Neutrophil (primary cell): ENCODE results near the gene OLFM2.

Source experiments
- H3K27ac ChIP-seq: fragments of 200-600 bp; sonication (generic); 2 replicates; pipeline ENCODE4 v1.5.1; 2016; ENCODE audit warnings: mild to moderate bottlenecking, moderate library complexity
- H3K27me3 ChIP-seq: fragments of 200-600 bp; sonication (generic); 2 replicates; pipeline ENCODE4 v1.6.0; 2016; ENCODE audit warnings: mild to moderate bottlenecking
- H3K36me3 ChIP-seq: fragments of 200-600 bp; sonication (generic); 2 replicates; pipeline ENCODE4 v1.5.1; 2017
- H3K4me1 ChIP-seq, 2 experiments: fragments of 200-600 bp in 1 of 2; sonication (generic) in 1 of 2; 1 replicate in 1 of 2; 2 replicates in 1 of 2; pipeline versions ENCODE4 v1.5.1 to v1.6.1; 2013 to 2016; ENCODE audit warnings: low read depth in 1 of 2, low read length in 1 of 2, mild to moderate bottlenecking in 1 of 2, moderate library complexity in 1 of 2; ENCODE audit not compliant: control insufficient read depth in 1 of 2, insufficient read depth in 1 of 2
- H3K4me3 ChIP-seq, 2 experiments: fragments of 200-600 bp in 1 of 2; sonication (generic) in 1 of 2; 1 replicate in 1 of 2; 2 replicates in 1 of 2; pipeline ENCODE4 v1.5.1; 2013 to 2016; ENCODE audit warnings: low read depth in 1 of 2, low read length in 1 of 2, mild to moderate bottlenecking in 1 of 2, moderate library complexity in 1 of 2
- H3K9me3 ChIP-seq: fragments of 200-600 bp; sonication (generic); 2 replicates; pipeline ENCODE4 v1.5.1; 2016
- CTCF ChIP-seq: fragments of 200-600 bp; sonication (generic); IDR thresholded peaks from 2 replicates; pipeline ENCODE4 v1.5.1; 2016; ENCODE audit warnings: antibody characterized with exemption

The OLFM2 gene

GRCh38 chr19:9839415-9839814 lies 96.9 kb downstream of the OLFM2 start:
- Histone ChIP-seq H3K27ac (no peak overlapping the region), H3K4me3 (no peak overlapping the region), H3K4me1 (peaks cover 11 to 18% of the 10 kb centered on the region in 2 experiments), H3K27me3 (no peaks in the 10 kb centered on the region), H3K36me3 (peaks cover 66% of the 10 kb centered on the region), H3K9me3 (no peaks in the 10 kb centered on the region)
- no peak for TF ChIP-seq CTCF

- H3K27me3 ChIP-seq = no peaks in the 10 kb centered on the region
- no peaks in the 10 kb centered on the region for H3K9me3 ChIP-seq
- H3K4me1 ChIP-seq = peaks cover 13 to 21% of the 10 kb centered on the region in 2 experiments
- peaks cover 57% of the 10 kb centered on the region for H3K36me3 ChIP-seq
- no peak overlapping the region for H3K27ac ChIP-seq
- H3K4me3 ChIP-seq = no peak overlapping the region
- no peak for TF ChIP-seq CTCF
Observed at GRCh38 chr19:9838324-9838723, 98.0 kb downstream of the OLFM2 start.

GRCh38 chr19:9836021-9836420 lies 100.3 kb downstream of the OLFM2 start:
- no peak for TF ChIP-seq CTCF
- H3K4me3 ChIP-seq = peak overlapping the region; percentile 72 to 93
- peaks cover 36% of the 10 kb centered on the region for H3K36me3 ChIP-seq
- H3K27ac ChIP-seq = no peak overlapping the region
- no peaks in the 10 kb centered on the region for H3K9me3 ChIP-seq
- peaks cover 13 to 21% of the 10 kb centered on the region in 2 experiments for H3K4me1 ChIP-seq
- H3K27me3 ChIP-seq = no peaks in the 10 kb centered on the region

- peak overlapping the region; percentile 73 for H3K27ac ChIP-seq
- no peaks in the 10 kb centered on the region for H3K9me3 ChIP-seq
- peaks cover 13 to 21% of the 10 kb centered on the region in 2 experiments for H3K4me1 ChIP-seq
- H3K36me3 ChIP-seq = peaks cover 35% of the 10 kb centered on the region
- TF ChIP-seq CTCF = no peak
- H3K27me3 ChIP-seq = no peaks in the 10 kb centered on the region
- peak overlapping the region; percentile 72 to 93 for H3K4me3 ChIP-seq
Observed at GRCh38 chr19:9835507-9835949, 100.8 kb downstream of the OLFM2 start.

- peak; percentile 87 for TF ChIP-seq CTCF
- Histone ChIP-seq H3K9me3 (no peaks in the 10 kb centered on the region), H3K27ac (peak within 1 kb of the TSS; percentile 73), H3K4me1 (peaks cover 13 to 21% of the 10 kb centered on the region in 2 experiments), H3K4me3 (peak within 1 kb of the TSS; percentile 72 to 93), H3K27me3 (no peaks in the 10 kb centered on the region), H3K36me3 (peaks cover 34% of the 10 kb centered on the region)
Observed at GRCh38 chr19:9834726-9835506, 101.4 kb downstream of the OLFM2 start, which contains the start of gene PIN1. Gene PIN1 (plus strand): TSS chr19:9835318. CDS start chr19:9835345, 27 bp downstream.
